A172 (cell line): ENCODE results near the gene FKBP5. TPM values are rescaled to one million over a fixed set of nuclear protein-coding genes. Genes with fewer than 3 reads are reported as not detected.

ENCODE experiments used
- DNase-seq: peaks from one replicate; pipeline ENCODE4 v3.0.0-alpha.2; 2015; ENCODE audit warnings: low spot score
- total RNA-seq: library from RNA; depleted of rRNA; stranded (reverse); fragments of >200 nt; shearing (Covaris generic); gene quantifications from 2 replicates; pipeline ENCODE4 v1.2.3, GENCODE V29; 2014

The FKBP5 gene
- total RNA-seq, 1 experiment from 2014 or later = 8.3 TPM

GRCh38 chr6:35665573-35665972 is 23.1 kb downstream of the FKBP5 start:
- DNase-seq = no peak

- no peak for DNase-seq
Measured at GRCh38 chr6:35664945-35665344, 23.8 kb downstream of the FKBP5 start.

- peak; percentile 70 for DNase-seq
Measured at GRCh38 chr6:35663447-35664235, 25.1 kb downstream of the FKBP5 start.

- DNase-seq = no peak
Measured at GRCh38 chr6:35662999-35663398, 25.7 kb downstream of the FKBP5 start.

GRCh38 chr6:35654883-35655282 is 33.8 kb downstream of the FKBP5 start:
- DNase-seq = no peak

- DNase-seq = no peak
Measured at GRCh38 chr6:35651244-35651643, 37.5 kb downstream of the FKBP5 start.

- no peak for DNase-seq
Measured at GRCh38 chr6:35650015-35650414, 38.7 kb downstream of the FKBP5 start.

- DNase-seq = no peak
Measured at GRCh38 chr6:35648203-35648602, 40.5 kb downstream of the FKBP5 start.

GRCh38 chr6:35647400-35647799 is 41.3 kb downstream of the FKBP5 start:
- DNase-seq = no peak

GRCh38 chr6:35643162-35643535 is 45.6 kb downstream of the FKBP5 start:
- DNase-seq = no peak

GRCh38 chr6:35642471-35643161 is 46.1 kb downstream of the FKBP5 start:
- DNase-seq = no peak

GRCh38 chr6:35640017-35640664 is 48.6 kb downstream of the FKBP5 start:
- no peak for DNase-seq

- DNase-seq = no peak
Measured at GRCh38 chr6:35638679-35639078, 50.0 kb downstream of the FKBP5 start.

- no peak for DNase-seq
Measured at GRCh38 chr6:35637911-35638310, 50.8 kb downstream of the FKBP5 start.

GRCh38 chr6:35635601-35636597 is 52.8 kb downstream of the FKBP5 start:
- DNase-seq = no peak

GRCh38 chr6:35634316-35634715 is 54.4 kb downstream of the FKBP5 start:
- no peak for DNase-seq

GRCh38 chr6:35633579-35634089 is 55.1 kb downstream of the FKBP5 start:
- DNase-seq = no peak

- no peak for DNase-seq
Measured at GRCh38 chr6:35629876-35630378, 58.8 kb downstream of the FKBP5 start.

- no peak for DNase-seq
Measured at GRCh38 chr6:35626401-35626800, 62.3 kb downstream of the FKBP5 start.

- DNase-seq = no peak
Measured at GRCh38 chr6:35624341-35625070, 64.2 kb downstream of the FKBP5 start.
